Panc1 (cell line): Measurements from ENCODE around the gene RAB12. TPM values are rescaled to one million over a fixed set of nuclear protein-coding genes. Genes with fewer than 3 reads are reported as not detected.

Experiments
- ATAC-seq: fragments of 200-7000 bp; cut with Tn5 transposase; 2 replicates; pipeline ENCODE4 v1.9.1; 2020; ENCODE audit warnings: mild to moderate bottlenecking, moderate library complexity
- BruUV-seq: library from RNA; stranded (reverse); fragments of 400-500 nt; replicated peaks from 2 replicates; lab custom pipeline; 2021; lab: Mats Ljungman, UMichigan
- CTCF ChIA-PET: fragments of 300-600 bp; sonication (Branson Sonifier 250); formaldehyde crosslinking; loops from one replicate; lab custom pipeline; 2022; ENCODE audit warnings: antibody characterized with exemption; lab: Charles Lee
- POLR2A ChIA-PET: fragments of 300-600 bp; sonication (Branson Sonifier 250); formaldehyde crosslinking; loops from one replicate; lab custom pipeline; 2022; ENCODE audit warnings: antibody characterized with exemption; lab: Charles Lee
- DNase-seq: peaks from one replicate; pipeline ENCODE4 v3.0.0-alpha.2; 2010; ENCODE audit warnings: low read depth, low spot score
- H3K27ac ChIP-seq: 2 replicates; pipeline ENCODE4 v1.5.1; 2011; ENCODE audit warnings: mild to moderate bottlenecking, low read length, inconsistent platforms
- H3K27me3 ChIP-seq: fragments of 200-500 bp; sonication (Bioruptor generic); 2 replicates; pipeline ENCODE4 v1.6.0; 2014; ENCODE audit warnings: low read length, inconsistent platforms; ENCODE audit not compliant: control insufficient read depth, insufficient read depth
- H3K36me3 ChIP-seq: fragments of 200-500 bp; sonication (Bioruptor generic); 2 replicates; pipeline ENCODE4 v1.5.1; 2014; ENCODE audit warnings: inconsistent platforms, mild to moderate bottlenecking, low read length, moderate library complexity; ENCODE audit not compliant: control insufficient read depth, insufficient read depth
- H3K4me1 ChIP-seq: 2 replicates; pipeline ENCODE4 v1.5.1; 2011; ENCODE audit warnings: inconsistent platforms, mild to moderate bottlenecking, low read length, moderate library complexity; ENCODE audit not compliant: control insufficient read depth, insufficient read depth
- H3K4me3 ChIP-seq, 2 experiments: 2 replicates each; pipeline ENCODE4 v1.5.1; 2011 to 2012; ENCODE audit warnings: low read depth in 2 of 2, low read length in 2 of 2, mild to moderate bottlenecking in 2 of 2, inconsistent platforms in 1 of 2, moderate library complexity in 1 of 2
- H3K9me3 ChIP-seq: fragments of 200-500 bp; sonication (Bioruptor generic); 2 replicates; pipeline ENCODE4 v1.5.1; 2014; ENCODE audit warnings: low read depth, mild to moderate bottlenecking, inconsistent platforms, low read length, moderate library complexity; ENCODE audit not compliant: control insufficient read depth, insufficient read depth
- CTCF ChIP-seq: fragments of 450-650 bp; IDR thresholded peaks from 2 replicates; pipeline ENCODE4 v1.5.1; 2017; ENCODE audit warnings: mild to moderate bottlenecking
- POLR2AphosphoS5 ChIP-seq: IDR thresholded peaks from 2 replicates; pipeline ENCODE4 v1.6.1; 2012; ENCODE audit warnings: mild to moderate bottlenecking, low read depth, low read length, moderate library complexity
- REST ChIP-seq, 2 experiments: IDR thresholded peaks; 2 replicates each; pipeline ENCODE4 v1.6.1; 2011 to 2012; ENCODE audit warnings: low read depth in 2 of 2, control low read depth in 1 of 2, low read length in 1 of 2, mild to moderate bottlenecking in 1 of 2, moderate library complexity in 1 of 2; ENCODE audit not compliant: insufficient read depth in 1 of 2
- SIN3A ChIP-seq: IDR thresholded peaks from 2 replicates; pipeline ENCODE4 v1.6.1; 2012; ENCODE audit warnings: low read depth, mild to moderate bottlenecking, low read length, moderate library complexity, borderline replicate concordance; ENCODE audit not compliant: insufficient read depth
- TCF7L2 ChIP-seq: IDR thresholded peaks from 2 replicates; pipeline ENCODE4 v1.6.1; 2011; ENCODE audit warnings: mild to moderate bottlenecking, low read depth, low read length, inconsistent platforms
- in situ Hi-C: cut with HindIII; loops from 2 replicates; pipeline ENCODE4 v1.10.0; 2016; ENCODE audit warnings: low sequenced_read_pairs, low pct_unique_long_range_greater_than_20kb
- intact Hi-C: fragments of 100-400 bp; cut with micrococcal nuclease; formaldehyde crosslinking; loops from one replicate; pipeline ENCODE4 v1.10.0; 2022; ENCODE audit not compliant: unreplicated experiment
- total RNA-seq: library from RNA; stranded (reverse); gene quantifications from one replicate; pipeline ENCODE4 v1.2.1, GENCODE V29; 2021; ENCODE audit not compliant: unreplicated experiment

Gene RAB12
- total RNA-seq, 1 experiment from 2014 or later, result 35.7 TPM

GRCh38 chr18:8601277-8602032 lies 7.8 kb upstream of the RAB12 start:
- in situ Hi-C loops, result no loop called here
- Histone ChIP-seq H3K27me3 (peaks cover 9% of the 10 kb centered on the region; the same call in 1 of the 2 replicates), H3K4me3 (no peak overlapping the region), H3K9me3 (no peaks in the 10 kb centered on the region), H3K36me3 (no peaks in the 10 kb centered on the region), H3K27ac (no peak overlapping the region), H3K4me1 (no peaks in the 10 kb centered on the region)
- intact Hi-C loops, result no loop called here
- BruUV-seq, result no TSS peak
- no peak for TF ChIP-seq REST (IDR thresholded peaks at IDR 0.05; ENCODE audit: insufficient read depth in 1 of 2, low read depth in 2 of 2, low read length in 1 of 2)
- TF ChIP-seq CTCF, result no peak
- no peak for TF ChIP-seq TCF7L2
- TF ChIP-seq POLR2AphosphoS5, result no peak
- no peak for TF ChIP-seq SIN3A
- DNase-seq (no peak), ATAC-seq (no peak)
- ChIA-PET CTCF (no interaction called here), POLR2A (no interaction called here)

- BruUV-seq, result no TSS peak
- in situ Hi-C loops, result no loop called here
- no peaks in the 10 kb centered on the region for H3K4me1 ChIP-seq
- no peaks in the 10 kb centered on the region for H3K9me3 ChIP-seq
- peaks cover 9% of the 10 kb centered on the region; the same call in 1 of the 2 replicates for H3K27me3 ChIP-seq
- no peak overlapping the region for H3K4me3 ChIP-seq
- ChIA-PET POLR2A (no interaction called here), CTCF (no interaction called here)
- no peaks in the 10 kb centered on the region for H3K36me3 ChIP-seq
- intact Hi-C loops, result no loop called here
- DNase-seq (no peak), ATAC-seq (no peak)
- TF ChIP-seq SIN3A (no peak), REST (IDR thresholded peaks at IDR 0.05; ENCODE audit: insufficient read depth in 1 of 2, low read depth in 2 of 2, low read length in 1 of 2) (no peak), TCF7L2 (no peak), CTCF (no peak)
- no peak overlapping the region for H3K27ac ChIP-seq
Measured at GRCh38 chr18:8602040-8602439, 7.2 kb upstream of the RAB12 start.
